ENCODE measurements around the gene SDHB.
A peak's percentile ranks its signal among the peaks of the same experiment; 100 is the strongest.

The SDHB gene

GRCh38 chr1:17021896-17022295, 31.9 kb downstream of the SDHB start:
- Mint-ChIP-seq H3K9me3 (no peaks in the 10 kb centered on the region), H3K27me3 (ENCODE audit: low read depth) (no peaks in the 10 kb centered on the region), H3K4me3 (no peak overlapping the region), H3K27ac (no peak overlapping the region), H3K4me1 (ENCODE audit: low read depth) (peaks cover 13% of the 10 kb centered on the region), H3K36me3 (ENCODE audit: low read depth) (peaks cover 41% of the 10 kb centered on the region)

DNA sequence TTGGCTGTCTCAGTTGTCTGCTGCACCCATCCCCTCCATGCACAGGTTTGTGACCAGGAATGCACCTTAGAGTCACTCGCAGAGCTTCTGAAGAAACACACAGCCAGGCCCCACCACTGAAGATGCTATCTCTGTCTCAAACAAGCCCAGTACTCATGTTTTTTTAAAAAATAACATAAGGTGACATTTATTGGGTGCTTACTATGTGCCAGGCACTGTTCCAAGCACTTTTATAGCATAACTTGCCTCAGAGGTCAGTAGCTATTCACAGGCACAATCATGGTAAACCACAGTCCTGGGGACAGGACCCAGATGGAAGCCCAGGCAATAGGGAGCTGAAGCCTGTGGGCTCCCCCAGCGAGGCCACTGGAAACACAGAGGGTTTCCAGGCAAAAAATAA, 33.3 kb downstream of the SDHB start:
- Mint-ChIP-seq H3K4me1 (ENCODE audit: low read depth) (peaks cover 13% of the 10 kb centered on the region), H3K4me3 (no peak overlapping the region), H3K36me3 (ENCODE audit: low read depth) (peaks cover 41% of the 10 kb centered on the region), H3K9me3 (no peaks in the 10 kb centered on the region), H3K27ac (no peak overlapping the region), H3K27me3 (ENCODE audit: low read depth) (no peaks in the 10 kb centered on the region)

DNA sequence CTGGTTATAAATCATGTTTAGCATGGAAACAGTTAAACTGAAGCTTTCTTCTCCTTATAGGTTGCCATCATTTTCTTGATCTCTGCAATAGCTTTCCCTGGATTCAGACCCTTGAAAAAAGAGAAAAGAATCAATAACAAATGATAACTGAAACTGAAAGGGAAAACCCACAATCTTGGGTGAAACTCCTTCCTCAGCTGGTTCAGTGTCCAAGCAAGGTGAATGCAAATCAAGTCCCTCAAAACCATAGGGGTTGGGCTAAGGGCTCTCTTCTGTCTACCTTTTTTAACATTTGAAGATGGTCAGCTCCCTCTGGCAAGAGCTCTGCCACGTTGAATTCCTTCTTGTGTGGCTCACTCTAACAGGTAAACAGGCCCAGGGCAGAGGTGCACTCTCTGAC, 35.0 kb downstream of the SDHB start:
- Mint-ChIP-seq H3K9me3 (no peaks in the 10 kb centered on the region), H3K36me3 (ENCODE audit: low read depth) (peaks cover 31% of the 10 kb centered on the region), H3K27ac (peak overlapping the region; percentile 29), H3K4me3 (no peak overlapping the region), H3K27me3 (ENCODE audit: low read depth) (no peaks in the 10 kb centered on the region), H3K4me1 (ENCODE audit: low read depth) (peaks cover 15% of the 10 kb centered on the region)

DNA sequence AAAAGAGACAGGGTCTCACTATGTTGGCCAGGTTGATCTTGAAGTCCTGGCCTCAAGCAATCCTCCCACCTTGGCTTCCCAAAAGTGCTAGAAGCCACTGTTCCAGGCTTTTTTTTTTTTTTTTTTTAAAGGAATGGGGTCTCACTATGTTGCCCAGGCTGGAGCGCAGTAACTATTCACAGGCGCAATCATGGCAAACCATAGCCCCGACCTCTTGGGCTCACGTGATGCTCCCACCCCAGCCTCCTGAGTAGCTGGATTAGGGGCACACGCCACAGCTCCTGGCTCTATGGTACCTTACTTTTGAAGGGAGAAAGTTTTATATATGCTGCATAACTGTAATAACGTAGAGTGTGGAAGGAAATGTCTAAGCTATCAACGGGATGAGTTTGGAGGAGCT, 36.4 kb downstream of the SDHB start:
- no peak overlapping the region for H3K27ac Mint-ChIP-seq
- H3K36me3 Mint-ChIP-seq (ENCODE audit: low read depth) = peaks cover 25% of the 10 kb centered on the region
- no peaks in the 10 kb centered on the region for H3K27me3 Mint-ChIP-seq (ENCODE audit: low read depth)

GRCh38 chr1:17016317-17016661, 37.5 kb downstream of the SDHB start:
- Mint-ChIP-seq H3K4me3 (no peak overlapping the region), H3K4me1 (ENCODE audit: low read depth) (peaks cover 21% of the 10 kb centered on the region), H3K27ac (no peak overlapping the region), H3K36me3 (ENCODE audit: low read depth) (peaks cover 17% of the 10 kb centered on the region), H3K27me3 (ENCODE audit: low read depth) (no peaks in the 10 kb centered on the region), H3K9me3 (no peaks in the 10 kb centered on the region)

More for the DNA sequence above, 36.4 kb downstream of the SDHB start:
- Mint-ChIP-seq H3K4me3 (no peak overlapping the region), H3K4me1 (ENCODE audit: low read depth) (peaks cover 15% of the 10 kb centered on the region), H3K9me3 (no peaks in the 10 kb centered on the region)

DNA sequence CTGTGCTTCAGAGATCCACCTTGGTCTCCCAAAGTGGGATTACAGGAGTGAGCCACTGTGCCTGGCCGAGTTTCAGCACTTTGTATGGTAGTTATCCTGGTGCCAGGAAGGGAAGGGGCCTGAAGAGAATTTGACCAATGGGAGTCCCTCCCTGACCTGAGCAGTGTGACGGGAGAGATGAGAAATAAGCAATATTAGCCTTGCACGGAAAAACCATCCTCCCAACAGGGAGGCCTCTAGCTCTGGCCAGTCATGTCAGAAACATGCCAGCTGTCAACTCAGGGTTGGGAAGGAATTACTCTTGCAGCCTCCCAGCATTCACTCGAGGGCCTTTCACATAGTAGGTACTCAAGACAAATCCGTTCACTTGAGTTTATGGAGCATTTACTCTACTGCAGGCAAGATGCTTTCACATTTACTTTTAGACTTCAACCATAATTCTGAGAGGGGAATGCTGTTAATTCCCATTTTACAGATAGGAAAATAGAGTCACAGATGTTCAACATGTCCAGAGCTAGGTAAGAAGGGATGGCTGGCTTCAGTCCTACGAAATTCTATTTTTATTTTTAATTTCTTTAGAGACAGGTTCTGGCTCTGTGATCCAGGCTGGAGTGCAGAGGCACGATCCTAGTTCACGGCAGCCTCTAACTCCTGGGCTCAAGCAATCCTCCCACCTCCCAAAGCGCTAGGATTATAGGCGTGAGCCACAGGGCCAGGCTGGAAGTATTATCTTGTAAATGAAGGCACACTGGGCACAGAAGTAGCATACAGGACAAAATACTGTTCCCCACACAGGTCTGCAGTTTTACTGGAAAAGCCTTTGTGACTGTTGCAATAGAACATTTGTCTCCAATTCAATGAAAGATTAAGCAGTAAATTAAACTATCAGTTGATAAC, 38.9 kb downstream of the SDHB start:
- H3K36me3 Mint-ChIP-seq (ENCODE audit: low read depth) = peaks cover 12% of the 10 kb centered on the region
- H3K4me1 Mint-ChIP-seq (ENCODE audit: low read depth) = peaks cover 31% of the 10 kb centered on the region
- no peak overlapping the region for H3K4me3 Mint-ChIP-seq
- no peaks in the 10 kb centered on the region for H3K27me3 Mint-ChIP-seq (ENCODE audit: low read depth)
- no peak overlapping the region for H3K27ac Mint-ChIP-seq
- H3K9me3 Mint-ChIP-seq = no peaks in the 10 kb centered on the region

GRCh38 chr1:17013491-17014320, 40.1 kb downstream of the SDHB start:
- H3K36me3 Mint-ChIP-seq (ENCODE audit: low read depth) = peaks cover under 1% of the 10 kb centered on the region
- no peaks in the 10 kb centered on the region for H3K27me3 Mint-ChIP-seq (ENCODE audit: low read depth)
- H3K4me1 Mint-ChIP-seq (ENCODE audit: low read depth) = peaks cover 25% of the 10 kb centered on the region
- H3K4me3 Mint-ChIP-seq = no peak overlapping the region
- no peaks in the 10 kb centered on the region for H3K9me3 Mint-ChIP-seq
- H3K27ac Mint-ChIP-seq = no peak overlapping the region

DNA sequence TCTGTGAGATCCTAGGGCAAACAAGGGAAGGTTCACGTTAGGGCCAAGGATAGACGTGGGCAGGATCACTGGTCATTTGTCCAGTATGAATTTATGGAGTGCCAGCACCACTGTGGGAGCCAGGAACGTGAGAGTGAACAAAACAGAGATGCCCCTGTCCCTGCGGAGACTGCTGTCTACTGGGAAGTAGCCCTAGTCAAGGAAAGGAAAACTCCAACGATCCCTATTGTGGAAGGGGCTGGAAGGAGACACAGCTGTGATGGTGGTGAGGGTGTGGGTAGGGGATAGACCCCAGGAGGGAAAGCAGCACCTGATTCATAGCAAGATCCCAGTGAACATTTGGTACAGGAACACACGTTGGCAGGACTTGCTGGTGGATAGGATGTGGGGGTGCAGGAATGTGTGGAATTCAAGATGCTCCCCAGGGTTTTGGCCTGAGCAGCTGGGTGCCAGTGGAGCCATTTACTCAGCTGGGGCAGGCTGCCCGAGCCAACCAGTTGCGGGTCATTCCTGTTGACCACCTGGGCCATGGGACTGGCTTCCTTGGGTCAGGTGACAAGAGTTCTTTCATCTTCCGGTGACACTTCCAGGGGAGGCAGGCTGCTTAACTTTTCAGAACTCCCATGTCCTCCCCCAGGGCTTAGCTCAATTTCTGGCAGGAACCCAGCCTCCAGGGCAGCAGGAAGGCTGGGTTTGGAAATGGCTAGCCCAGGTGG, 40.9 kb downstream of the SDHB start:
- Mint-ChIP-seq H3K27ac (no peak overlapping the region), H3K4me3 (no peak overlapping the region), H3K36me3 (ENCODE audit: low read depth) (no peaks in the 10 kb centered on the region), H3K27me3 (ENCODE audit: low read depth) (no peaks in the 10 kb centered on the region), H3K4me1 (ENCODE audit: low read depth) (peaks cover 24% of the 10 kb centered on the region), H3K9me3 (no peaks in the 10 kb centered on the region)

- Mint-ChIP-seq H3K27ac (peak within 1 kb of the TSS; percentile 76), H3K4me1 (ENCODE audit: low read depth) (peaks cover 24% of the 10 kb centered on the region), H3K4me3 (peak within 1 kb of the TSS; percentile 84), H3K9me3 (no peaks in the 10 kb centered on the region), H3K36me3 (ENCODE audit: low read depth) (no peaks in the 10 kb centered on the region), H3K27me3 (ENCODE audit: low read depth) (no peaks in the 10 kb centered on the region)
Observed at GRCh38 chr1:17011439-17012307, 42.2 kb downstream of the SDHB start, which contains the start of gene ATP13A2. TSS of gene ATP13A2 (minus strand) at chr1:17011928. CDS start at chr1:17011738, 190 bp downstream.

DNA sequence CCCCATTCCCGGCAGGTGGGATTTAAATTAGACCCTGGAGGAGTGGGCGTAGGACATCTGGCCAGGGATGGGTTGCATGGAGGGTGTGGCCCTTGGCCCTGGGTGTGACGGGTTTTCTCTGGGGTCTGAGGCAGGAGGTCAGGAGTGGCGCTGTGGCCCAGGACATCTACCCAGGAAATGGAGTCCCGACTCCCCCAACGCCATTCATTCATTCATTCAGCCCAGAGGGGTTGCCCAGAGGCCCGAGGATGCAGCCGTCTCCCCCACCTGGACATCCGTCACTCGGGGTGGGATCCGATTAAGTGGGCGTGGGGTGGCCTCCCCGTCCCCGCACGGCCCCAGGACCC, 42.8 kb downstream of the SDHB start:
- peaks cover 24% of the 10 kb centered on the region for H3K4me1 Mint-ChIP-seq (ENCODE audit: low read depth)
- H3K4me3 Mint-ChIP-seq = peak overlapping the region; percentile 84
- peak overlapping the region; percentile 76 for H3K27ac Mint-ChIP-seq

DNA sequence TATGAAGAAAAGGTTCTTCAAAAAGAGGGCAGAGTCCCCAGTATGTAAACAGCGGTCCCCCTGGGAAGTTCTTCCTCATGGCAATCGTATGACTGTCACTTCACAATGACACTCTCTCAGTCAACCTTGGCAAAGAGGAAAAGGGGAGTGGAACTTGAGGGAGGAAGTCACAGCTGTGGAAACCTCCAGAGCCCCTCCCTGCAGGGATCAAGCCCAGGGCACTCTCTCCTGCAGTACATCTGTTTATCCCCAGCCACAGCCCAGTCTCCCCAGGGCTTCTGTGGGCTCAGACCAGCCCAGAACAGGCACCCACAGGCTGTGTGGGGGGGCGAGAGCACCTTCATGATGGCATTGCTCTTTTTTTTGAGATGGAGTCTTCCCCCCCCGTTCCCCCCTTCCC, 44.1 kb downstream of the SDHB start:
- H3K27ac Mint-ChIP-seq = no peak overlapping the region
- no peak overlapping the region for H3K4me3 Mint-ChIP-seq
- H3K36me3 Mint-ChIP-seq (ENCODE audit: low read depth) = no peaks in the 10 kb centered on the region
- no peaks in the 10 kb centered on the region for H3K27me3 Mint-ChIP-seq (ENCODE audit: low read depth)
- H3K9me3 Mint-ChIP-seq = no peaks in the 10 kb centered on the region
- H3K4me1 Mint-ChIP-seq (ENCODE audit: low read depth) = peaks cover 24% of the 10 kb centered on the region

More for the DNA sequence above, 42.8 kb downstream of the SDHB start:
- Mint-ChIP-seq H3K27me3 (ENCODE audit: low read depth) (no peaks in the 10 kb centered on the region), H3K9me3 (no peaks in the 10 kb centered on the region), H3K36me3 (ENCODE audit: low read depth) (no peaks in the 10 kb centered on the region)

GRCh38 chr1:17008208-17008855, 45.5 kb downstream of the SDHB start:
- Mint-ChIP-seq H3K36me3 (ENCODE audit: low read depth) (peaks cover 5% of the 10 kb centered on the region), H3K27me3 (ENCODE audit: low read depth) (no peaks in the 10 kb centered on the region), H3K9me3 (no peaks in the 10 kb centered on the region), H3K27ac (no peak overlapping the region), H3K4me3 (no peak overlapping the region), H3K4me1 (ENCODE audit: low read depth) (peaks cover 22% of the 10 kb centered on the region)

- no peaks in the 10 kb centered on the region for H3K9me3 Mint-ChIP-seq
- peaks cover 16% of the 10 kb centered on the region for H3K4me1 Mint-ChIP-seq (ENCODE audit: low read depth)
- no peak overlapping the region for H3K4me3 Mint-ChIP-seq
- no peak overlapping the region for H3K27ac Mint-ChIP-seq
- H3K36me3 Mint-ChIP-seq (ENCODE audit: low read depth) = peaks cover 5% of the 10 kb centered on the region
- no peaks in the 10 kb centered on the region for H3K27me3 Mint-ChIP-seq (ENCODE audit: low read depth)
Observed at GRCh38 chr1:17007121-17007520, 46.7 kb downstream of the SDHB start.
